Heart left ventricle (tissue), 13 donors: ENCODE results near the gene ARRB1.

Source experiments
- CTCF ChIP-seq, 12 donors: fragments of 200-600 bp; sonication (generic) in 4 of 12; IDR thresholded peaks; one replicate each; pipeline versions ENCODE4 v1.5.0 to v1.8.0; 2018 to 2022; ENCODE audit warnings: antibody characterized with exemption in 12 of 12, mild to moderate bottlenecking in 5 of 12
- POLR2A ChIP-seq, 2 donors: fragments of 450-650 bp; IDR thresholded peaks; one replicate each; pipeline ENCODE4 v1.6.1; 2017; ENCODE audit warnings: antibody characterized with exemption in 2 of 2, mild to moderate bottlenecking in 2 of 2, moderate library complexity in 2 of 2
- donor health status: ischemic (EF 13 %, LVEDD 7.1; RV severe dilation, severe dysfunction).
- donor health status: DM: no; HTN: yes; CAD: no.
- donor health status: DM: no; HTN: no; CAD: no.
- donor health status: ischemic (EF 25% LVEDD 6.9; RV normal size, moderate dysfunction).
- donor health status: ischemic (EF 25% LVEDD 5.7; RV mildly dilated, moderate dysfunction).
- donor health status: ischemic (EF 35%, LVEDD 5.7; RV mildly dilated, moderate dysfunction).
- donor health status: nonischemic (EF 11% LVEDD 7.7; RV severe dilation, severe dysfunction).
- donor health status: DM: yes; HTN: yes; CAD: no.
- donor health status: PGD.
- donor health status: ischemic (EF 29% LVEDD 5.4; RV normal size, mild dysfunction).
- donor health status: nonischemic (EF 23%, LVEDD 6.1; RV moderate dilation, normal function).

GRCh38 chr11:75344761-75345454 is 6.6 kb downstream of the ARRB1 start:
- TF ChIP-seq CTCF (IDR thresholded peaks at IDR 0.05) (no peak), POLR2A (IDR thresholded peaks at IDR 0.05) (no peak)
